HepG2 (cell line): ENCODE data around the gene HSD3B1. TPM values are rescaled to one million over a fixed set of nuclear protein-coding genes. Genes with fewer than 3 reads are reported as not detected.

Experiments
- ATAC-seq: fragments of 200-7000 bp; cut with Tn5 transposase; 3 replicates; pipeline ENCODE4 v1.9.1; 2020; ENCODE audit warnings: mild to moderate bottlenecking, moderate library complexity
- BruUV-seq: library from RNA; stranded (reverse); fragments of 400-500 nt; replicated peaks from 2 replicates; lab custom pipeline; 2021; lab: Mats Ljungman, UMichigan
- CTCF ChIA-PET: fragments of 300-600 bp; formaldehyde crosslinking; extraction: SDS; loops from one replicate; lab custom pipeline; 2021; ENCODE audit warnings: low total read pairs, inconsistent platforms, low intra/inter-chr PET ratio; lab: Yijun Ruan, JAX
- POLR2A ChIA-PET: fragments of 350-600 bp; sonication (Branson Sonifier 250); formaldehyde crosslinking; loops from one replicate; lab custom pipeline; 2020; ENCODE audit warnings: antibody characterized with exemption, inconsistent platforms; lab: Yijun Ruan, JAX
- DNase-seq: peaks from one replicate; pipeline ENCODE4 v3.0.0-alpha.2; 2015; ENCODE audit warnings: low spot score
- FAIRE-seq: peaks from 3 replicates; lab custom pipeline; 2011; peaks lifted over from hg19 to GRCh38; lab: Jason Lieb, UNC
- H2AFZ ChIP-seq: one replicate; pipeline ENCODE4 v1.6.1; 2011; ENCODE audit warnings: low read length, inconsistent platforms
- H3K27ac ChIP-seq: fragments of 300-600 bp; 3 replicates; pipeline ENCODE4 v1.8.0; 2011; ENCODE audit warnings: mixed run types, mild to moderate bottlenecking, mixed read lengths, low read length, inconsistent platforms; ENCODE audit not compliant: insufficient read depth; ENCODE audit errors: extremely low read length
- H3K27me3 ChIP-seq, 2 experiments: fragments of 200-600 bp in 1 of 2; 2 replicates in 1 of 2; 3 replicates in 1 of 2; pipeline versions ENCODE4 v1.6.0 to v1.8.0; 2011; ENCODE audit warnings: low read length in 2 of 2, mild to moderate bottlenecking in 2 of 2, moderate library complexity in 2 of 2, inconsistent platforms in 1 of 2; ENCODE audit not compliant: insufficient read depth in 2 of 2, control insufficient read depth in 1 of 2
- H3K36me3 ChIP-seq, 2 experiments: fragments of 200-600 bp in 1 of 2; replicated peaks in 1 of 2; 2 replicates in 1 of 2; 3 replicates in 1 of 2; pipeline versions ENCODE4 v1.5.1 to v1.8.0; 2011; ENCODE audit warnings: low read length in 2 of 2, inconsistent platforms in 1 of 2; ENCODE audit not compliant: insufficient read depth in 2 of 2, control insufficient read depth in 1 of 2
- H3K4me1 ChIP-seq: 2 replicates; pipeline ENCODE4 v1.5.1; 2012; ENCODE audit warnings: low read length, inconsistent platforms; ENCODE audit not compliant: insufficient read depth
- H3K4me2 ChIP-seq: 2 replicates; pipeline ENCODE4 v1.6.0; 2011; ENCODE audit warnings: low read depth, low read length, inconsistent platforms
- H3K4me3 ChIP-seq, 3 experiments: fragments of 200-600 bp in 1 of 3; sonication (generic), shearing (Covaris generic) in 1 of 3; replicated peaks in 1 of 3; 2 replicates each; pipeline ENCODE4 v1.5.1; 2011 to 2016; ENCODE audit warnings: low read length in 3 of 3, inconsistent platforms in 2 of 3, low read depth in 2 of 3, mild to moderate bottlenecking in 2 of 3, control low read depth in 1 of 3, mixed read lengths in 1 of 3; ENCODE audit not compliant: insufficient read depth in 1 of 3
- H3K79me2 ChIP-seq: one replicate; pipeline ENCODE4 v1.6.1; 2011; ENCODE audit warnings: low read length, inconsistent platforms; ENCODE audit not compliant: insufficient read depth
- H3K9ac ChIP-seq: 2 replicates; pipeline ENCODE4 v1.6.0; 2011; ENCODE audit warnings: mild to moderate bottlenecking, low read depth, low read length, inconsistent platforms; ENCODE audit not compliant: insufficient read depth
- H3K9me3 ChIP-seq: 2 replicates; pipeline ENCODE4 v1.5.1; 2012; ENCODE audit warnings: mild to moderate bottlenecking, low read length
- H4K20me1 ChIP-seq: 2 replicates; pipeline ENCODE4 v1.6.0; 2011; ENCODE audit warnings: inconsistent platforms, mild to moderate bottlenecking, low read length, moderate library complexity; ENCODE audit not compliant: insufficient read depth
- CTCF ChIP-seq: sonication (generic); formaldehyde crosslinking; IDR thresholded peaks from 2 replicates; pipeline ENCODE4 v1.5.0; 2020; ENCODE audit warnings: mild to moderate bottlenecking, missing genetic modification reagents, moderate library complexity
- PHF8 ChIP-seq: sonication (generic); formaldehyde crosslinking; IDR thresholded peaks from 2 replicates; pipeline ENCODE4 v1.5.0; 2020; ENCODE audit warnings: missing genetic modification reagents
- XRCC5 ChIP-seq: fragments of 200-400 bp; formaldehyde crosslinking; optimal IDR thresholded peaks from 2 replicates; pipeline ENCODE3; 2017; ENCODE audit warnings: mild to moderate bottlenecking, low read length
- ZNF263 ChIP-seq: sonication (generic); formaldehyde crosslinking; IDR thresholded peaks from 2 replicates; pipeline ENCODE4 v1.4.0; 2020; ENCODE audit warnings: missing genetic modification reagents
- ZNF34 ChIP-seq: sonication (generic); formaldehyde crosslinking; IDR thresholded peaks from 2 replicates; pipeline ENCODE4 v1.4.0; 2020; ENCODE audit warnings: mild to moderate bottlenecking, missing genetic modification reagents, borderline replicate concordance
- ZNF574 ChIP-seq: sonication (generic); formaldehyde crosslinking; IDR thresholded peaks from 2 replicates; pipeline ENCODE4 v1.4.0; 2020; ENCODE audit warnings: missing genetic modification reagents
- ZSCAN30 ChIP-seq: sonication (generic); formaldehyde crosslinking; IDR thresholded peaks from 2 replicates; pipeline ENCODE4 v1.5.0; 2020; ENCODE audit warnings: mild to moderate bottlenecking, missing genetic modification reagents
- WGBS: methylation state at CpG from one replicate; pipeline ENCODE4 v1.1.6; 2017; ENCODE audit warnings: low lambda C conversion rate; 5-methylcytosine and 5-hydroxymethylcytosine counted together
- in situ Hi-C: cut with HindIII; loops from 2 replicates; pipeline ENCODE4 v1.10.0; 2017; ENCODE audit warnings: low pct_unique_long_range_greater_than_20kb; ENCODE audit not compliant: extremely low pct_ligation_motif_present
- intact Hi-C: fragments of 100-400 bp; cut with micrococcal nuclease; formaldehyde crosslinking; loops from one replicate; pipeline ENCODE4 v1.10.0; 2022; ENCODE audit not compliant: unreplicated experiment
- polyA plus RNA-seq, 8 experiments: library from polyadenylated mRNA; depleted of rRNA in 3 of 8; stranded (reverse) in 7 of 8; unstranded in 1 of 8; fragments of >200 nt; fragmentation: Illumina TruSeq in 4 of 8; extraction: Trizol in 4 of 8; gene quantifications; 2 replicates each; pipeline versions ENCODE4 v1.2.1 to v1.2.3, GENCODE V29; 2011 to 2016; ENCODE audit warnings: low read depth in 4 of 8, missing spikeins in 1 of 8, mixed read lengths in 1 of 8; ENCODE audit not compliant: insufficient read depth in 1 of 8
- total RNA-seq, 5 experiments: library from RNA; depleted of rRNA; stranded (reverse); fragments of >200 nt; fragmentation: Illumina TruSeq; extraction: Trizol; gene quantifications; 2 replicates each; pipeline ENCODE4 v1.2.3, GENCODE V29; 2016; ENCODE audit warnings: low read depth in 1 of 5

HSD3B1 gene
- total and polyA plus RNA-seq, 2 of the 13 experiments (the other 11 are each of a cell fraction or from before 2014, with no cell fraction given): not detected

GRCh38 chr1:119544165-119544762 lies 37.3 kb downstream of the HSD3B1 start:
- POLR2A ChIA-PET: no interaction called here
- Histone ChIP-seq H3K36me3 (no peaks in the 10 kb centered on the region), H3K9ac (no peak overlapping the region), H3K79me2 (no peaks in the 10 kb centered on the region), H3K4me2 (no peak overlapping the region), H4K20me1 (no peaks in the 10 kb centered on the region)
- DNase-seq (no peak), ATAC-seq (peak; percentile 87)
- TF ChIP-seq ZNF34 (CRISPR knock-in tag): no peak
- TF ChIP-seq CTCF: peak; percentile 39; the same call in 1 of the 2 replicates
- peak; percentile 38 for TF ChIP-seq XRCC5
- TF ChIP-seq ZNF574: 0 out of 2 replicates have a peak, but pooled peaks have one; percentile 38
- no peak for TF ChIP-seq PHF8 (CRISPR knock-in tag)
- no peak for TF ChIP-seq ZSCAN30 (CRISPR knock-in tag)
- peak; percentile 64 for TF ChIP-seq ZNF263 (CRISPR knock-in tag)
- TF ChIP-seq, all 625 proteins: peak for 4
- intact Hi-C loops: loop anchor here (10.0 kb wide), 1 partner anchor 51 kb away; no protein-coding TSS in a partner anchor
- in situ Hi-C loops: no loop called here
- Histone ChIP-seq H3K27me3 (peaks cover 1 to 6% of the 10 kb centered on the region in 2 experiments; a peak in 2 of 5 replicates), H3K27ac (no peak overlapping the region), H3K9me3 (no peaks in the 10 kb centered on the region), H2AFZ (no peak overlapping the region), H3K4me3 (no peak overlapping the region), H3K4me1 (peaks cover 6% of the 10 kb centered on the region; the same call in 1 of the 2 replicates)
- CTCF ChIA-PET: no interaction called here
- no TSS peak for BruUV-seq
- WGBS: 43% methylated on average over 3 of the region's 3 CpGs
- FAIRE-seq: no peak
